Testis (tissue), 3 donors: Measurements from ENCODE around the gene CCNJL. TPM values are rescaled to one million over a fixed set of nuclear protein-coding genes. Genes with fewer than 3 reads are reported as not detected.

Source experiments
- DNase-seq: peaks from one replicate; pipeline ENCODE4 v3.0.0-alpha.2; 2019
- H3K27ac ChIP-seq, 2 donors: fragments of 200-600 bp; sonication (generic); one replicate each; pipeline ENCODE4 v1.5.1; 2019
- H3K27me3 ChIP-seq: fragments of 200-600 bp; sonication (generic); one replicate; pipeline ENCODE4 v1.5.1; 2019
- H3K36me3 ChIP-seq: fragments of 200-600 bp; sonication (generic); one replicate; pipeline ENCODE4 v1.5.1; 2017; ENCODE audit warnings: low read depth; ENCODE audit errors: missing control alignments
- H3K4me1 ChIP-seq: fragments of 200-600 bp; sonication (generic); one replicate; pipeline ENCODE4 v1.5.1; 2019
- H3K4me3 ChIP-seq, 2 donors: fragments of 200-600 bp; sonication (generic); one replicate each; pipeline ENCODE4 v1.5.1; 2017 to 2019
- H3K9me3 ChIP-seq: fragments of 200-600 bp; sonication (generic); one replicate; pipeline ENCODE4 v1.5.1; 2017
- POLR2A ChIP-seq: fragments of 450-650 bp; IDR thresholded peaks from one replicate; pipeline ENCODE4 v1.6.1; 2017; ENCODE audit warnings: antibody characterized with exemption, mild to moderate bottlenecking, moderate library complexity
- WGBS, 2 donors: methylation state at CpG; one replicate each; pipeline ENCODE4 v1.1.5; 2018; 5-methylcytosine and 5-hydroxymethylcytosine counted together
- intact Hi-C: fragments of 100-400 bp; cut with DNase I; formaldehyde crosslinking; loops from one replicate; pipeline ENCODE4 v1.15.1; 2023; ENCODE audit warnings: low total_unique reads
- polyA plus RNA-seq: library from polyadenylated mRNA; stranded (reverse); fragments of 350-450 nt; fragmentation: Illumina TruSeq; extraction: RNeasy Lipid Tissue Mini Kit (QIAGEN cat#74804); gene quantifications from one replicate; pipeline ENCODE4 v1.2.3, GENCODE V29; 2014; ENCODE audit warnings: low read depth, low replicate concordance; ENCODE audit not compliant: insufficient read depth
- total RNA-seq, 2 donors: library from RNA; depleted of rRNA; stranded (reverse); fragments of >200 nt; gene quantifications; one replicate each; pipeline ENCODE4 v1.2.3, GENCODE V29; 2016
- TF ChIP-seq, protein P1 (sequence below), 3 experiments: fragments of 450-650 bp in 2 of 3; fragments of 200-600 bp in 1 of 3; sonication (generic) in 1 of 3; IDR thresholded peaks; one replicate each; pipeline ENCODE4 v1.5.1; 2016 to 2019; ENCODE audit warnings: antibody characterized with exemption in 3 of 3, mild to moderate bottlenecking in 2 of 3, moderate library complexity in 1 of 3

The CCNJL gene
- total and polyA plus RNA-seq, 3 donors from 2014 or later, result 23.6 to 47.0 (median 41.4) TPM

DNA sequence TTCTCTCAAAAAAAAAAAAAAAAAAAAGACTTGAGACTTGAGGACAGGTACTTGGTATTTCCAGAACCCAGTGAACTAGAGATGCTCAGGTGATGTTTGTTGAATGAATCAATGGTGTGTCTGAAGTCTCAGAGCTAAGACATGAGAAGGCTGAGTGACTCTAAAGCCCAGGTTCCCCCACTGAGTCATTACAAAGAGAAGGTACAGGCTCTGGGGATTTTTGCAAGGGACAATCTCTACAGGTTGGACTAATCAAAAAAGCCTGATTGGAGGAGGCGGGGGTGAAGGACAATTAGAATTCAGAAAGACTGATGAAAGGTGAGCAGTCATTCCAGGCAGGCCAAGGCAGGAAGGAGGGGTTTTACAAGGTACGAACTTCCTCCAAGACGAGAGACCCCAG, 91.3 kb downstream of the CCNJL start:
- WGBS, 2 donors, result 83 to 92% methylated on average over 3 of the region's 3 CpGs

DNA sequence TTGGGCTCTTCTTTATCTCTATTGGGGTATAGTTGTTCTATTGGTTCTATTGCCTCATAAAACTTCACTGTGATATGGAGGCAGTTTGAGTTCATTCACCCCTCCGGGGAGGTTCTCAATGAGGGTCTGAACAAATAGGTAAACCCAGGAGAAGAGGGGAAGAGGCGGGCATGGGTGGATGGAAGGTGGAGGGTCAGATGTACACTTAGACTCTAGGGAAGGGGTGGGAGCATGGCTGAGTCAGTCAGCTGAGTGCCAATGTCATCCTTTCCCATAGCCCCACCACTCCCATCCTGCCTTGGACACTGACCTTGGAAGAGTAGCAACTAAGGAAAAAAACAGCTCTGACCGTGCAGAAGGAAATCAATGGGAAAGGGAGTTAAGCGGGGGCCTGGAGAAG, 93.0 kb downstream of the CCNJL start:
- Histone ChIP-seq H3K4me3 (no peak overlapping the region), H3K27me3 (no peaks in the 10 kb centered on the region), H3K36me3 (no peaks in the 10 kb centered on the region), H3K9me3 (no peaks in the 10 kb centered on the region), H3K4me1 (peaks cover 10% of the 10 kb centered on the region), H3K27ac (peak overlapping the region; percentile 36 to 59)
- peak; percentile 59 for DNase-seq
- WGBS, 2 donors, result 56 to 63% methylated on average over 4 of the region's 4 CpGs
- intact Hi-C loops, result no loop called here
- TF ChIP-seq, protein P1, sequence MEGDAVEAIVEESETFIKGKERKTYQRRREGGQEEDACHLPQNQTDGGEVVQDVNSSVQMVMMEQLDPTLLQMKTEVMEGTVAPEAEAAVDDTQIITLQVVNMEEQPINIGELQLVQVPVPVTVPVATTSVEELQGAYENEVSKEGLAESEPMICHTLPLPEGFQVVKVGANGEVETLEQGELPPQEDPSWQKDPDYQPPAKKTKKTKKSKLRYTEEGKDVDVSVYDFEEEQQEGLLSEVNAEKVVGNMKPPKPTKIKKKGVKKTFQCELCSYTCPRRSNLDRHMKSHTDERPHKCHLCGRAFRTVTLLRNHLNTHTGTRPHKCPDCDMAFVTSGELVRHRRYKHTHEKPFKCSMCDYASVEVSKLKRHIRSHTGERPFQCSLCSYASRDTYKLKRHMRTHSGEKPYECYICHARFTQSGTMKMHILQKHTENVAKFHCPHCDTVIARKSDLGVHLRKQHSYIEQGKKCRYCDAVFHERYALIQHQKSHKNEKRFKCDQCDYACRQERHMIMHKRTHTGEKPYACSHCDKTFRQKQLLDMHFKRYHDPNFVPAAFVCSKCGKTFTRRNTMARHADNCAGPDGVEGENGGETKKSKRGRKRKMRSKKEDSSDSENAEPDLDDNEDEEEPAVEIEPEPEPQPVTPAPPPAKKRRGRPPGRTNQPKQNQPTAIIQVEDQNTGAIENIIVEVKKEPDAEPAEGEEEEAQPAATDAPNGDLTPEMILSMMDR (IDR thresholded peaks at IDR 0.05), result no peak

More for the DNA sequence above, 91.3 kb downstream of the CCNJL start:
- H3K4me1 ChIP-seq, result peaks cover 10% of the 10 kb centered on the region
- DNase-seq, result no peak
- intact Hi-C loops, result no loop called here
- TF ChIP-seq POLR2A, result no peak
- TF ChIP-seq, protein P1 (IDR thresholded peaks at IDR 0.05), result no peak
- H3K4me3 ChIP-seq, result no peak overlapping the region
- H3K27me3 ChIP-seq, result no peaks in the 10 kb centered on the region
- no peaks in the 10 kb centered on the region for H3K9me3 ChIP-seq
- no peaks in the 10 kb centered on the region for H3K36me3 ChIP-seq
- H3K27ac ChIP-seq, result no peak overlapping the region

DNA sequence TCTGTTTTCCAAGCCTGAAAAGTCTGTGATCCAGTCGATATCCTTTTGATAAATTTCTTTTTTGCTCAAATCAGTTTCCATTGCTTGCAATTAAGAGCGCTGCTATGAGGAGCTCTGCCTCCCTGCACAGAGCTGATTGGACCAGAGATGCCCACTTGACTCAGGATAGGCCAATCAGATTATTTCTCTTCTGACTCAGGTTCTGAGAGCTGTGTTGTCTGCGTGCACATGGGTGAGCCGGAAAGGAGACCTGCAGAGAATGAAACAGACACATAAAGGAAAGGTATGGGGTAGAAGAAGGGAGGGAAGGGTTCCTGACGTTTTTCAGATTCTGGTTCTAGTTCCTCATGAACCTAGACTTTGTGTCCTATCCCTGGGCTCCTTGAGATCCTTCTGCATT, 98.8 kb downstream of the CCNJL start:
- TF ChIP-seq, protein P1 (IDR thresholded peaks at IDR 0.05), result no peak
- no peak for TF ChIP-seq POLR2A
- H3K36me3 ChIP-seq, result no peaks in the 10 kb centered on the region
- intact Hi-C loops, result no loop called here
- no peaks in the 10 kb centered on the region for H3K4me1 ChIP-seq
- WGBS, 2 donors, result 51 to 70% methylated on average over 5 of the region's 5 CpGs
- no peak overlapping the region for H3K4me3 ChIP-seq
- H3K27me3 ChIP-seq, result no peaks in the 10 kb centered on the region
- H3K27ac ChIP-seq, result no peak overlapping the region
- H3K9me3 ChIP-seq, result no peaks in the 10 kb centered on the region
- no peak for DNase-seq

DNA sequence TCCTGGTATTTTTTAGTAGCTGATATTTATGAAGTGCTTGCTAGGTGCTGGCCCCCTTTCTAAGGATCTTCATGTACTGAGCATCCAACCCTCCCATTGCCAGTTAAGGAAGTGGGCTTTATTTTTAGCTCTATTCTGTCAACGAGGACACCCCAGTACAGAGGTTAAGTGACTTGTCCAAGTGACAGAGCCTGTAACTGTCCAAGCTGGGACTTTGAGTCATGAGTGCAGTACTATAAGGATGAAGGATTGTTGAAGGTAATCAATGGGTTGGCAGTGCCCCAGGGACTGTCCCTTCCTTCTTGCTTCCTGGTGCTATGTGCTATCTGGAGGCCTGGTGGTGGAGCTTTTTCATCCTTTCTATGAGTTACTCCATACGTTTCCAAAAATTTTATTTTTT, 101.0 kb downstream of the CCNJL start:
- DNase-seq, result no peak

DNA sequence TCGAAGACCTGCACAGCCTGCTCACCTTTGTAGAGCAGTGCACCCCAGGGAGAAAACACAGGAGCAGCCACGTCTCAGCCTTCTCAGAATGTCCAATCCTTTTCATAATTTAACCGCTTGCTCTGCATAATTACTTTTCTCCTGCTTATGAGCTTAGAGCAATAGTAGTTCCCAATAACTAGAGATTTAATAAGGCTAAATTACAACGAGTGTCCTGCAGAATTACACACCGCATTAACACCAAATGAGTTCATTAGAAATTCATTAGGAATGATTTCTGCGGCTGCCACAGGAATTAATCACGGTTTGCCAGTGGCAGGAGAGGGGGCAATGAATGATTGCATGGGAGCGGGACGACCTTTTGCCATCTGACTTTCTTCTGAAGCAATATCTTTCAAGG, 101.8 kb downstream of the CCNJL start:
- H3K4me1 ChIP-seq, result no peaks in the 10 kb centered on the region
- DNase-seq, result no peak
- 87 to 95% methylated on average over 9 of the region's 9 CpGs for WGBS, 2 donors
- H3K4me3 ChIP-seq, result no peak overlapping the region
- no peaks in the 10 kb centered on the region for H3K36me3 ChIP-seq
- H3K9me3 ChIP-seq, result no peaks in the 10 kb centered on the region
- no peak overlapping the region for H3K27ac ChIP-seq
- TF ChIP-seq, protein P1 (IDR thresholded peaks at IDR 0.05), result no peak
- TF ChIP-seq POLR2A, result no peak
- H3K27me3 ChIP-seq, result no peaks in the 10 kb centered on the region
- intact Hi-C loops, result no loop called here

More for the DNA sequence above, 101.0 kb downstream of the CCNJL start:
- H3K4me1 ChIP-seq, result no peaks in the 10 kb centered on the region
- WGBS, 2 donors, result 58 to 70% methylated on average over 2 of the region's 2 CpGs
- no peak overlapping the region for H3K4me3 ChIP-seq
- H3K9me3 ChIP-seq, result no peaks in the 10 kb centered on the region
- H3K27me3 ChIP-seq, result no peaks in the 10 kb centered on the region
- H3K36me3 ChIP-seq, result no peaks in the 10 kb centered on the region
- intact Hi-C loops, result no loop called here
- TF ChIP-seq, protein P1 (IDR thresholded peaks at IDR 0.05), result no peak
- TF ChIP-seq POLR2A, result no peak
- H3K27ac ChIP-seq, result no peak overlapping the region
